NB4 (cell line): Measurements from ENCODE around the gene CA12.

ENCODE experiments used
- DNase-seq: peaks from one replicate; pipeline ENCODE4 v3.0.0; 2010; ENCODE audit warnings: low read depth
- H3K4me3 ChIP-seq: one replicate; pipeline ENCODE4 v1.5.1; 2011; ENCODE audit warnings: mild to moderate bottlenecking, low read depth, low read length, moderate library complexity
- CTCF ChIP-seq: IDR thresholded peaks from one replicate; pipeline ENCODE4 v1.5.1; 2012; ENCODE audit warnings: low read depth, low read length
- MYC ChIP-seq: IDR thresholded peaks from 2 replicates; pipeline ENCODE4 v1.6.1; 2011; ENCODE audit warnings: low read depth, low read length
- POLR2A ChIP-seq: IDR thresholded peaks from 2 replicates; pipeline ENCODE4 v1.6.1; 2011; ENCODE audit warnings: mild to moderate bottlenecking; ENCODE audit not compliant: insufficient read length; ENCODE audit errors: extremely low read depth
- TF ChIP-seq, protein P1 (sequence below): IDR thresholded peaks from 2 replicates; pipeline ENCODE4 v1.6.1; 2011; ENCODE audit warnings: low read depth, low read length

Gene CA12

DNA sequence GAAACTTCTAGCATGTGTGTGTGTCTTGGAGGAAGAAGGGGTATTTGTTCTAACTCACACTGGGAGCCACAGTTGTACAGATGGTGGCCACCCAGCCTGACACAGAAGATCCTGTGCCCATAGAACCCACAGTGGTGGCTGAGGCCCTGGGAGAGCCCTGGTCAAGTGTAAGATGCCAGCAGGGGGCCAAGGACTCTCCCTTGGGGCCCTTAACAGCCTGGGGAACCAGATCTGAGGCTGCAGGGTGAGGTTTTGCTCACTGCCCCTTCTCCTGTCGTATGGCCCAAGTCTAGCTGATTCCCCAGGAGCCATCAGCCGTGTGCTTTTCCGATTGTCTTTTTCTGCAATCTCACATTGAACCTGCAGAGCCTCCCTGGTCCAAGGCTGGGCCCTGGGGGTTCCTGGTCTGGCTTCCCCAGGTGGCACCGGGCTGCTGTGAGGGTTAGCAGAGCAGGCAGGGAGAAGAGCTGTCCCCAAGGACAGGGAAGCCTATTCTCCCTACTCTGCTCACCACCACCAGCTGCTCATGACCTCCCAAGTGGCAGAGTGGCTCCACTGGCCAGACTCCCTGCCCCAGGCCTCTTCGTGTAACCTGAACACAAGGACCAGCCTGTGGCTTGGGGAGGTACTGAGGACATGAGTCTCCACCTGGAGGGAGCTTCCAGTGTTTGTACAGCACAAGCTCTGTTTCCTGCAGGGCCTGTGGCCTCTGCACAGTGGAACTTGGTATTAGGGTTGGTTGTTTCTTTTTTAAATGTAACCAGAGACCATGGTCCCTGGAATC is 51.9 kb downstream of the CA12 start:
- H3K4me3 ChIP-seq: no peak overlapping the region
- TF ChIP-seq, protein P1, sequence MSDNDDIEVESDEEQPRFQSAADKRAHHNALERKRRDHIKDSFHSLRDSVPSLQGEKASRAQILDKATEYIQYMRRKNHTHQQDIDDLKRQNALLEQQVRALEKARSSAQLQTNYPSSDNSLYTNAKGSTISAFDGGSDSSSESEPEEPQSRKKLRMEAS: no peak
- TF ChIP-seq MYC: no peak
- no peak for TF ChIP-seq POLR2A
- TF ChIP-seq CTCF: no peak
- DNase-seq: peak; percentile 55

GRCh38 chr15:63327648-63328421 is 53.8 kb downstream of the CA12 start:
- no peak overlapping the region for H3K4me3 ChIP-seq
- no peak for DNase-seq
- no peak for TF ChIP-seq MYC
- TF ChIP-seq POLR2A: no peak
- no peak for TF ChIP-seq CTCF
- TF ChIP-seq, protein P1: no peak

- TF ChIP-seq CTCF: no peak
- TF ChIP-seq MYC: no peak
- TF ChIP-seq POLR2A: no peak
- TF ChIP-seq, protein P1: no peak
- H3K4me3 ChIP-seq: no peak overlapping the region
- DNase-seq: no peak
Measured at GRCh38 chr15:63324770-63325169, 56.9 kb downstream of the CA12 start.

DNA sequence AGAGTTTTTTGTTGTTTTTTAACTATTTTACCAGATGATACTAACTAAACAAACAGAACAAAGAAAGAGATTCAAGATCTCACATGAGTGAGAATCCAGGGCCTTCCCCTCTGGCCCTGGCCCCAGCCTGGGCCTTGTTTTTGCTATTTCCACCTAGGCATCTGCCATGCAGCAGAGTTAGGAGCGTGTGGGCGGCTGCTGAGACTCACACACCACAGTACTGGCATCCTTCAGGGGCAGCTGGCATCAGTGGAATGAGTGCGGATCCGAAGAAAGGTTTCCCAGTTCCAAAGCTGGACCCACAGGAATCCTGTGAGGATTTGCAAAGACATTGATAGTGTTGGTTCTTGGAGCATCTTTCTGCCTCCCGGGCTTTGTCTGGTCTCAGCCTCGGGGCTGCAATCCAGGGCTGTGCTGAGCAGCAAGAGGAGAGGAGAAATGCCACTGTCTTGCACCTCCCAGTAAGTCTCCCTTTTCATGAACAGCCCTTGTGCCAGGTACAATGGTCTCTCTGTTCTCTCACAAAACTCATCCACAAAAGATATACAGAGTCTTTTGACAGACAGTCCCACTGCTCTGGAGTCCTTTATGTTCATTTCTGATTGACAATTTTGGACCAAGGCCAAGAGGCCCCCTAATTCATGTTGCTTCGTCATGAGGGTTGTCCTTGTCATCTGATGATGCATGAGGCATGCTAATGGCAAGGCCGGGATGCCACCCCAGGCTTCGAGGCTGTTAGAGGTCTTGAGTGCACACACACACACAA is 57.7 kb downstream of the CA12 start:
- no peak for DNase-seq
- no peak overlapping the region for H3K4me3 ChIP-seq
- TF ChIP-seq MYC (no peak), POLR2A (no peak), CTCF (no peak)

GRCh38 chr15:63322541-63322940 is 59.1 kb downstream of the CA12 start:
- H3K4me3 ChIP-seq: no peak overlapping the region
- TF ChIP-seq MYC (no peak), POLR2A (no peak), CTCF (no peak)
- TF ChIP-seq, protein P1: no peak
- no peak for DNase-seq
